K562 (cell line): Measurements from ENCODE around the gene ACTL6A. TPM values are rescaled to one million over a fixed set of nuclear protein-coding genes. Genes with fewer than 3 reads are reported as not detected.

ENCODE experiments used
- AFF4 ChIP-seq: sonication (generic); formaldehyde crosslinking; IDR thresholded peaks from 2 replicates; pipeline ENCODE4 v1.8.0; 2023; ENCODE audit warnings: mild to moderate bottlenecking, missing genetic modification reagents
- BACH1 ChIP-seq: fragments of 200-800 bp; sonication (Bioruptor generic); IDR thresholded peaks from 2 replicates; pipeline ENCODE4 v1.6.1; 2016; ENCODE audit warnings: missing genetic modification characterization, missing compliant biosample characterization
- E2F6 ChIP-seq, 2 experiments: IDR thresholded peaks; 2 replicates each; pipeline ENCODE4 v1.6.1; 2011; ENCODE audit warnings: borderline replicate concordance in 1 of 2, control low read depth in 1 of 2, low read depth in 1 of 2, low read length in 1 of 2, mild to moderate bottlenecking in 1 of 2, mixed read lengths in 1 of 2, moderate library complexity in 1 of 2; ENCODE audit not compliant: insufficient read depth in 1 of 2, insufficient read length in 1 of 2, poor library complexity in 1 of 2, severe bottlenecking in 1 of 2; ENCODE audit errors: extremely low read depth in 1 of 2
- ELF1 ChIP-seq: fragments of 200-800 bp; sonication (Bioruptor generic); IDR thresholded peaks from 2 replicates; pipeline ENCODE4 v1.6.1; 2016; ENCODE audit warnings: missing genetic modification characterization, missing compliant biosample characterization
- FOXM1 ChIP-seq, 2 experiments: fragments of 450-650 bp in 1 of 2; sonication (generic) in 1 of 2; formaldehyde crosslinking in 1 of 2; IDR thresholded peaks; 2 replicates each; pipeline versions ENCODE4 v1.6.1 to v1.9.0; 2017 to 2022; ENCODE audit warnings: low read depth in 2 of 2, mild to moderate bottlenecking in 2 of 2, missing genetic modification reagents in 1 of 2, moderate library complexity in 1 of 2
- GATA2 ChIP-seq: sonication (generic); formaldehyde crosslinking; IDR thresholded peaks from 2 replicates; pipeline ENCODE4 v1.4.0; 2020; ENCODE audit warnings: mild to moderate bottlenecking, missing genetic modification reagents
- KLF6 ChIP-seq: fragments of 250-450 bp; sonication (Bioruptor Pico); IDR thresholded peaks from 2 replicates; pipeline ENCODE4 v1.4.0; 2020; ENCODE audit warnings: mild to moderate bottlenecking, moderate library complexity, borderline replicate concordance
- LEF1 ChIP-seq: fragments of 450-650 bp; IDR thresholded peaks from 2 replicates; pipeline ENCODE4 v1.6.1; 2016; ENCODE audit warnings: mild to moderate bottlenecking
- MAFG ChIP-seq: fragments of 450-650 bp; conservative IDR thresholded peaks from 2 replicates; pipeline ENCODE4 v1.6.1; 2016; ENCODE audit warnings: missing genetic modification characterization, missing compliant biosample characterization
- MAFK ChIP-seq: IDR thresholded peaks from 2 replicates; pipeline ENCODE4 v1.6.1; 2011; ENCODE audit warnings: low read length, improper control_type of control experiment
- MED1 ChIP-seq: sonication (generic); formaldehyde crosslinking; IDR thresholded peaks from 2 replicates; pipeline ENCODE4 v1.8.1; 2023; ENCODE audit warnings: missing genetic modification reagents, borderline replicate concordance
- TBP ChIP-seq: optimal IDR thresholded peaks from 2 replicates; pipeline ENCODE3; 2011; ENCODE audit warnings: low read depth, low read length, improper control_type of control experiment
- TCF7L2 ChIP-seq: fragments of 150-350 bp; IDR thresholded peaks from 2 replicates; pipeline ENCODE4 v1.6.1; 2016; ENCODE audit warnings: low read depth, mild to moderate bottlenecking, low read length, moderate library complexity
- ZBTB11 ChIP-seq, 3 experiments: fragments of 200-800 bp in 1 of 3; fragments of 250-450 bp in 1 of 3; fragments of 450-650 bp in 1 of 3; sonication (Bioruptor Pico) in 1 of 3; sonication (Bioruptor generic) in 1 of 3; formaldehyde crosslinking in 1 of 3; IDR thresholded peaks; 2 replicates each; pipeline versions ENCODE4 v1.6.1 to v1.8.0; 2016 to 2022; ENCODE audit warnings: mild to moderate bottlenecking in 2 of 3, missing genetic modification characterization in 2 of 3, missing compliant biosample characterization in 1 of 3, moderate library complexity in 1 of 3
- ZNF263 ChIP-seq: sonication (generic); formaldehyde crosslinking; IDR thresholded peaks from 2 replicates; pipeline ENCODE4 v1.8.0; 2022; ENCODE audit warnings: mild to moderate bottlenecking, missing genetic modification reagents, borderline replicate concordance
- ZNF561 ChIP-seq: fragments of 450-650 bp; formaldehyde crosslinking; conservative IDR thresholded peaks from 2 replicates; pipeline ENCODE4 v1.4.0; 2020; ENCODE audit warnings: mild to moderate bottlenecking, moderate library complexity
- ZNF76 ChIP-seq: fragments of 250-450 bp; sonication (Bioruptor Pico); IDR thresholded peaks from 2 replicates; pipeline ENCODE4 v1.4.0; 2020; ENCODE audit warnings: mild to moderate bottlenecking, moderate library complexity, borderline replicate concordance
- polyA plus RNA-seq, 8 experiments: library from polyadenylated mRNA; depleted of rRNA in 4 of 8; stranded (reverse) in 5 of 8; unstranded in 3 of 8; fragments of >200 nt; fragmentation: Nextera tagmentation in 2 of 8; fragmentation: Illumina TruSeq in 1 of 8; extraction: Ambion mirVana in 2 of 8; extraction: Trizol in 1 of 8; gene quantifications; 2 replicates each; pipeline versions ENCODE4 v1.2.1 to v1.2.3, GENCODE V29; 2011 to 2014; ENCODE audit warnings: inconsistent platforms in 1 of 8, missing spikeins in 1 of 8
- total RNA-seq, 7 experiments: library from RNA; depleted of rRNA in 6 of 7; stranded (reverse); fragments of >200 nt in 6 of 7; fragmentation: Illumina TruSeq in 2 of 7; extraction: Trizol in 2 of 7; gene quantifications; 2 replicates each; pipeline versions ENCODE4 v1.2.1 to v1.2.3, GENCODE V29; 2011 to 2021; ENCODE audit warnings: low replicate concordance in 1 of 7

The ACTL6A gene
- total and polyA plus RNA-seq, 9 of the 15 experiments (the other 6 are each of a cell fraction or from before 2014, with no cell fraction given), result 107 to 243 (median 157) TPM

GRCh38 chr3:179563271-179563783 lies 601 bp downstream of the ACTL6A start (continued):
- TF ChIP-seq MAFG (tag) (no peak), BACH1 (tag) (no peak), KLF6 (CRISPR knock-in tag) (no peak), MAFK (no peak), FOXM1 (IDR thresholded peaks at IDR 0.05; ENCODE audit: low read depth) (no peak), FOXM1 (CRISPR knock-in tag; IDR thresholded peaks at IDR 0.05; ENCODE audit: low read depth) (no peak), ZNF263 (CRISPR knock-in tag) (peak; percentile 57), ELF1 (peak; percentile 61; the same call in 1 of the 2 replicates), ZNF76 (CRISPR knock-in tag) (no peak), TCF7L2 (no peak), LEF1 (no peak), E2F6 (IDR thresholded peaks at IDR 0.05; ENCODE audit: borderline replicate concordance in 1 of 2, extremely low read depth in 1 of 2, insufficient read depth in 1 of 2, insufficient read length in 1 of 2, low read depth in 1 of 2, low read length in 1 of 2, poor library complexity in 1 of 2, severe bottlenecking in 1 of 2) (peak in 1 of 2 experiments; percentile 42), GATA2 (no peak), MED1 (no peak), ZNF561 (CRISPR knock-in tag) (no peak), ZBTB11 (CRISPR knock-in tag; IDR thresholded peaks at IDR 0.05) (0 out of 6 replicates have a peak, but pooled peaks of 1 of the 3 experiments have one; percentile 21), AFF4 (CRISPR knock-in tag) (0 out of 2 replicates have a peak, but pooled peaks have one; percentile 19), TBP (peak; percentile 52)
